Transverse colon (tissue), 3 donors: Measurements from ENCODE around the gene CAPN12.

ENCODE experiments used
- POLR2A ChIP-seq: fragments of 450-650 bp; IDR thresholded peaks from one replicate; pipeline ENCODE4 v1.6.1; 2016; ENCODE audit warnings: antibody characterized with exemption, mild to moderate bottlenecking, moderate library complexity
- TF ChIP-seq, protein P1 (sequence below), 5 experiments: fragments of 200-600 bp in 3 of 5; fragments of 450-650 bp in 2 of 5; sonication (generic) in 3 of 5; IDR thresholded peaks; 1 replicate in 2 of 5; 2 replicates in 3 of 5; pipeline ENCODE4 v1.5.1; 2016 to 2017; ENCODE audit warnings: antibody characterized with exemption in 5 of 5, inconsistent platforms in 3 of 5, mild to moderate bottlenecking in 2 of 5, moderate library complexity in 1 of 5

DNA sequence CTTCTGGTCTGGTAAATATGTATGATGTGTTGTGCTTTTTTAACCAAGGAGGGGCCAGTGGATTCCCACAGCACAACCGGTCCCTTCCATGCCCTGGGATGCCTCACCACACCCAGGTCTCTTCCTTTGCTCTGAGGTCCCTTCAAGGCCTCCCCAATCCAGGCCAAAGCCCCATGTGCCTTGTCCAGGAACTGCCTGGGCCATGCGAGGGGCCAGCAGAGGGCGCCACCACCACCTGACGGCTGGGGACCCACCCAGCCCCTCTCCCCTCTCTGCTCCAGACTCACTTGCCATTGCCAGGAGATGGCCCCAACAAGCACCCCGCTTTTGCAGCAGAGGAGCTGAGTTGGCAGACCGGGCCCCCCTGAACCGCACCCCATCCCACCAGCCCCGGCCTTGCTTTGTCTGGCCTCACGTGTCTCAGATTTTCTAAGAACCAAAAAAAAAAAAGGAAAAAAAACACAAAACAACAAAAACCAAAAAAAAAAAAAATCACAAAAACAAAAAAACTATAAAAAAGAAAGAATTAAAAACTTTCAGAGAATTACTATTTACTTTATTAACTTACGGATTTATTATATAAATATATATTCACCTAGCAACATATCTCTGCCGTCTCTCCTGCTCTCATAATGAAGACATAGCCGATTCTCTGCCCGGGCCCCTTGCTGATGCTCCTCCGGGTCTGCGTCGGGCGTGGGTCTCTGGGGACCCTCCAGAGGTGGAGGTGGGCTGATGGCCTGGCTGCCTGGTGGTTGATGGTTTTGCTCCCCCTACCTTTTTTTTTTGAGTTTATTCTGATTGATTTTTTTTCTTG lies 14.4 kb downstream of the CAPN12 start:
- TF ChIP-seq, protein P1, sequence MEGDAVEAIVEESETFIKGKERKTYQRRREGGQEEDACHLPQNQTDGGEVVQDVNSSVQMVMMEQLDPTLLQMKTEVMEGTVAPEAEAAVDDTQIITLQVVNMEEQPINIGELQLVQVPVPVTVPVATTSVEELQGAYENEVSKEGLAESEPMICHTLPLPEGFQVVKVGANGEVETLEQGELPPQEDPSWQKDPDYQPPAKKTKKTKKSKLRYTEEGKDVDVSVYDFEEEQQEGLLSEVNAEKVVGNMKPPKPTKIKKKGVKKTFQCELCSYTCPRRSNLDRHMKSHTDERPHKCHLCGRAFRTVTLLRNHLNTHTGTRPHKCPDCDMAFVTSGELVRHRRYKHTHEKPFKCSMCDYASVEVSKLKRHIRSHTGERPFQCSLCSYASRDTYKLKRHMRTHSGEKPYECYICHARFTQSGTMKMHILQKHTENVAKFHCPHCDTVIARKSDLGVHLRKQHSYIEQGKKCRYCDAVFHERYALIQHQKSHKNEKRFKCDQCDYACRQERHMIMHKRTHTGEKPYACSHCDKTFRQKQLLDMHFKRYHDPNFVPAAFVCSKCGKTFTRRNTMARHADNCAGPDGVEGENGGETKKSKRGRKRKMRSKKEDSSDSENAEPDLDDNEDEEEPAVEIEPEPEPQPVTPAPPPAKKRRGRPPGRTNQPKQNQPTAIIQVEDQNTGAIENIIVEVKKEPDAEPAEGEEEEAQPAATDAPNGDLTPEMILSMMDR (IDR thresholded peaks at IDR 0.05) = peak; percentile 78 to 83 (median 80)
- no peak for TF ChIP-seq POLR2A
